Right forelimb (tissue), 1 donor: ENCODE data around the gene MYH7.
"Not testable (repeated sequence)": the region's sequence is repeated elsewhere in the genome, so short reads cannot be mapped to it uniquely, and the experiment has no call there.

Source experiments
- DNase-seq: peaks from one replicate; pipeline ENCODE4 v3.0.0-alpha.2; 2018

MYH7 gene

GRCh38 chr14:23430016-23430722, 5.3 kb downstream of the MYH7 start:
- DNase-seq: peak; percentile 33

GRCh38 chr14:23428686-23429495, 6.6 kb downstream of the MYH7 start:
- DNase-seq: peak; percentile 21

- not testable (repeated sequence) for DNase-seq
Observed at GRCh38 chr14:23425798-23426197, 9.7 kb downstream of the MYH7 start.

- no peak for DNase-seq
Observed at GRCh38 chr14:23425169-23425568, 10.3 kb downstream of the MYH7 start.

- no peak for DNase-seq
Observed at GRCh38 chr14:23423657-23424056, 11.8 kb downstream of the MYH7 start.

GRCh38 chr14:23421594-23421993, 13.9 kb downstream of the MYH7 start:
- no peak for DNase-seq

- not testable (repeated sequence) for DNase-seq
Observed at GRCh38 chr14:23419646-23420045, 15.8 kb downstream of the MYH7 start.

- no peak for DNase-seq
Observed at GRCh38 chr14:23418021-23418420, 17.4 kb downstream of the MYH7 start.

GRCh38 chr14:23417269-23417668, 18.2 kb downstream of the MYH7 start:
- not testable (repeated sequence) for DNase-seq

- no peak for DNase-seq
Observed at GRCh38 chr14:23416801-23417200, 18.7 kb downstream of the MYH7 start.

- DNase-seq: no peak
Observed at GRCh38 chr14:23415821-23416778, 19.4 kb downstream of the MYH7 start.

GRCh38 chr14:23414906-23415820, 20.3 kb downstream of the MYH7 start:
- no peak for DNase-seq

- no peak for DNase-seq
Observed at GRCh38 chr14:23414254-23414653, 21.2 kb downstream of the MYH7 start.

- DNase-seq: no peak
Observed at GRCh38 chr14:23413681-23414080, 21.8 kb downstream of the MYH7 start.

- no peak for DNase-seq
Observed at GRCh38 chr14:23411563-23412525, 23.6 kb downstream of the MYH7 start.

- no peak for DNase-seq
Observed at GRCh38 chr14:23409966-23410635, 25.4 kb downstream of the MYH7 start.

- DNase-seq: no peak
Observed at GRCh38 chr14:23409475-23409874, 26.0 kb downstream of the MYH7 start.

- DNase-seq: no peak
Observed at GRCh38 chr14:23408307-23408630, 27.2 kb downstream of the MYH7 start.

- no peak for DNase-seq
Observed at GRCh38 chr14:23407516-23408306, 27.7 kb downstream of the MYH7 start, which contains the start of gene MYH6. Gene MYH6, minus strand, starts transcription at chr14:23408273. Its CDS starts 1,050 bp downstream, at chr14:23407223.
